Esophagus muscularis mucosa (tissue), 3 donors: ENCODE measurements around the gene SPATA7.

ENCODE experiments used
- CTCF ChIP-seq, 3 experiments: fragments of 200-600 bp in 2 of 3; fragments of 450-650 bp in 1 of 3; sonication (generic) in 2 of 3; IDR thresholded peaks; one replicate each; pipeline ENCODE4 v1.5.1; 2017 to 2019; ENCODE audit warnings: antibody characterized with exemption in 3 of 3, mild to moderate bottlenecking in 2 of 3, moderate library complexity in 1 of 3
- POLR2A ChIP-seq: fragments of 450-650 bp; IDR thresholded peaks from one replicate; pipeline ENCODE4 v1.6.1; 2017; ENCODE audit warnings: antibody characterized with exemption, moderate library complexity, mild to moderate bottlenecking, low read depth
- POLR2AphosphoS5 ChIP-seq, 2 donors: sonication (generic); formaldehyde crosslinking; IDR thresholded peaks; one replicate each; pipeline ENCODE4 v1.6.1; 2017; ENCODE audit warnings: antibody characterized with exemption in 2 of 2

- TF ChIP-seq POLR2AphosphoS5 (IDR thresholded peaks at IDR 0.05) (no peak), CTCF (IDR thresholded peaks at IDR 0.05) (no peak), POLR2A (no peak)
Observed at GRCh38 chr14:88452231-88452630, 66.8 kb downstream of the SPATA7 start.
